HepG2 (cell line): ENCODE results near the gene COX14. TPM values are rescaled to one million over a fixed set of nuclear protein-coding genes. Genes with fewer than 3 reads are reported as not detected.

ENCODE experiments used
- AKNA ChIP-seq: sonication (generic); formaldehyde crosslinking; IDR thresholded peaks from 2 replicates; pipeline ENCODE4 v1.4.0; 2020; ENCODE audit warnings: missing genetic modification reagents, borderline replicate concordance
- ARID4A ChIP-seq: sonication (generic); formaldehyde crosslinking; IDR thresholded peaks from 2 replicates; pipeline ENCODE4 v1.5.0; 2020; ENCODE audit warnings: mild to moderate bottlenecking, missing genetic modification reagents, borderline replicate concordance
- CCDC6 ChIP-seq: sonication (generic); formaldehyde crosslinking; IDR thresholded peaks from 2 replicates; pipeline ENCODE4 v1.8.1; 2022; ENCODE audit warnings: mild to moderate bottlenecking, missing genetic modification reagents, moderate library complexity
- ETV5 ChIP-seq: IDR thresholded peaks from 2 replicates; pipeline ENCODE4 v1.6.1; 2018; ENCODE audit warnings: missing biosample characterization, missing genetic modification reagents, inconsistent platforms, borderline replicate concordance
- KDM4B ChIP-seq: sonication (generic); formaldehyde crosslinking; IDR thresholded peaks from 2 replicates; pipeline ENCODE4 v1.4.0; 2020; ENCODE audit warnings: missing genetic modification reagents
- THRA ChIP-seq: sonication (generic); formaldehyde crosslinking; IDR thresholded peaks from 2 replicates; pipeline ENCODE4 v1.4.0; 2020; ENCODE audit warnings: missing genetic modification reagents, borderline replicate concordance
- ZNF20 ChIP-seq: sonication (generic); formaldehyde crosslinking; IDR thresholded peaks from 2 replicates; pipeline ENCODE4 v1.4.0; 2020; ENCODE audit warnings: mild to moderate bottlenecking, moderate library complexity, missing genetic modification reagents
- ZNF33B ChIP-seq: sonication (generic); formaldehyde crosslinking; IDR thresholded peaks from 2 replicates; pipeline ENCODE4 v1.5.1; 2020; ENCODE audit warnings: mild to moderate bottlenecking, missing genetic modification reagents
- ZNF367 ChIP-seq: sonication (generic); formaldehyde crosslinking; IDR thresholded peaks from 2 replicates; pipeline ENCODE4 v1.4.0; 2020; ENCODE audit warnings: missing genetic modification reagents, borderline replicate concordance
- ZNF580 ChIP-seq: IDR thresholded peaks from 2 replicates; pipeline ENCODE4 v1.6.1; 2016; ENCODE audit warnings: low read depth, borderline replicate concordance
- polyA plus RNA-seq, 8 experiments: library from polyadenylated mRNA; depleted of rRNA in 3 of 8; stranded (reverse) in 7 of 8; unstranded in 1 of 8; fragments of >200 nt; fragmentation: Illumina TruSeq in 4 of 8; extraction: Trizol in 4 of 8; gene quantifications; 2 replicates each; pipeline versions ENCODE4 v1.2.1 to v1.2.3, GENCODE V29; 2011 to 2016; ENCODE audit warnings: low read depth in 4 of 8, missing spikeins in 1 of 8, mixed read lengths in 1 of 8; ENCODE audit not compliant: insufficient read depth in 1 of 8
- total RNA-seq, 5 experiments: library from RNA; depleted of rRNA; stranded (reverse); fragments of >200 nt; fragmentation: Illumina TruSeq; extraction: Trizol; gene quantifications; 2 replicates each; pipeline ENCODE4 v1.2.3, GENCODE V29; 2016; ENCODE audit warnings: low read depth in 1 of 5

COX14 gene
- total and polyA plus RNA-seq, 2 of the 13 experiments (the other 11 are each of a cell fraction or from before 2014, with no cell fraction given) = 53.0 to 71.6 TPM

GRCh38 chr12:50102131-50102531, 9.9 kb upstream of the COX14 start (continued):
- TF ChIP-seq AKNA (CRISPR knock-in tag) (no peak), ZNF33B (CRISPR knock-in tag) (no peak), ARID4A (CRISPR knock-in tag) (no peak), THRA (CRISPR knock-in tag) (no peak), ZNF20 (CRISPR knock-in tag) (no peak), CCDC6 (0 out of 2 replicates have a peak, but pooled peaks have one; percentile 16), ETV5 (no peak), ZNF367 (CRISPR knock-in tag) (no peak), ZNF580 (CRISPR knock-in tag) (no peak), KDM4B (CRISPR knock-in tag) (no peak)
- TF ChIP-seq, all 625 proteins: peak for 3
